Transverse colon (tissue), 4 donors: ENCODE data around the gene GFI1B. TPM values are rescaled to one million over a fixed set of nuclear protein-coding genes. Genes with fewer than 3 reads are reported as not detected.

Experiments
- DNase-seq: peaks from one replicate; pipeline ENCODE4 v3.0.0-alpha.2; 2019
- H3K27ac ChIP-seq, 4 donors: fragments of 200-600 bp; sonication (generic); 2 replicates each; pipeline ENCODE4 v1.5.1; 2016 to 2018; ENCODE audit warnings: inconsistent platforms in 4 of 4
- H3K27me3 ChIP-seq: fragments of 200-600 bp; sonication (generic); 2 replicates; pipeline ENCODE4 v1.5.1; 2017; ENCODE audit warnings: inconsistent platforms
- H3K36me3 ChIP-seq, 4 donors: fragments of 200-600 bp; sonication (generic); 2 replicates each; pipeline ENCODE4 v1.5.1; 2017 to 2019; ENCODE audit warnings: inconsistent platforms in 4 of 4
- H3K4me1 ChIP-seq, 4 donors: fragments of 200-600 bp; sonication (generic); 2 replicates each; pipeline ENCODE4 v1.5.1; 2017 to 2020; ENCODE audit warnings: inconsistent platforms in 4 of 4
- H3K4me3 ChIP-seq, 4 donors: fragments of 200-600 bp; sonication (generic); 1 replicate in 1 of 4; 2 replicates in 3 of 4; pipeline versions ENCODE4 v1.5.1 to v1.6.1; 2017 to 2019; ENCODE audit warnings: inconsistent platforms in 4 of 4
- H3K9me3 ChIP-seq, 2 donors: fragments of 200-600 bp; sonication (generic); 2 replicates each; pipeline ENCODE4 v1.5.1; 2017 to 2019; ENCODE audit warnings: inconsistent platforms in 2 of 2
- EP300 ChIP-seq: sonication (generic); formaldehyde crosslinking; IDR thresholded peaks from one replicate; pipeline ENCODE4 v1.6.1; 2017; ENCODE audit warnings: antibody characterized with exemption, low read depth
- POLR2A ChIP-seq: fragments of 450-650 bp; IDR thresholded peaks from one replicate; pipeline ENCODE4 v1.6.1; 2016; ENCODE audit warnings: antibody characterized with exemption, mild to moderate bottlenecking, moderate library complexity
- POLR2AphosphoS5 ChIP-seq, 3 donors: sonication (generic); formaldehyde crosslinking; IDR thresholded peaks; one replicate each; pipeline ENCODE4 v1.6.1; 2016; ENCODE audit warnings: antibody characterized with exemption in 3 of 3
- WGBS, 2 donors: methylation state at CpG; one replicate each; pipeline ENCODE4 v1.1.5; 2018; ENCODE audit warnings: low coverage in 1 of 2; 5-methylcytosine and 5-hydroxymethylcytosine counted together
- in situ Hi-C, 4 donors: fragments of 200-750 bp; cut with MboI; loops; one replicate each; pipeline versions ENCODE4 v1.15.0 to v1.15.1; 2017; ENCODE audit warnings: low sequenced_read_pairs in 3 of 4, low pct_ligation_motif_present in 1 of 4, low pct_unique_long_range_greater_than_20kb in 1 of 4
- intact Hi-C: fragments of 100-400 bp; cut with DNase I; formaldehyde crosslinking; loops from one replicate; pipeline ENCODE4 v1.15.1; 2023; ENCODE audit warnings: low total_unique reads
- total RNA-seq, 4 donors: library from RNA; depleted of rRNA; stranded (reverse); fragments of >200 nt; gene quantifications; one replicate each; pipeline ENCODE4 v1.1.0, GENCODE V29; 2016
- TF ChIP-seq, protein P1 (sequence below), 5 experiments: fragments of 200-600 bp in 3 of 5; fragments of 450-650 bp in 2 of 5; sonication (generic) in 3 of 5; IDR thresholded peaks; 1 replicate in 2 of 5; 2 replicates in 3 of 5; pipeline ENCODE4 v1.5.1; 2016 to 2017; ENCODE audit warnings: antibody characterized with exemption in 5 of 5, inconsistent platforms in 3 of 5, mild to moderate bottlenecking in 2 of 5, moderate library complexity in 1 of 5

GFI1B gene
- total RNA-seq, 4 donors from 2014 or later: 1.7 to 2.0 TPM; not detected in 2

- DNase-seq: no peak
- H3K36me3 ChIP-seq: no peaks in the 10 kb centered on the region
- intact Hi-C loops: no loop called here
- peaks cover 12 to 30% (median 23%) of the 10 kb centered on the region in 4 donors for H3K4me1 ChIP-seq
- TF ChIP-seq EP300 (no peak), POLR2A (no peak), POLR2AphosphoS5 (IDR thresholded peaks at IDR 0.05) (no peak)
- TF ChIP-seq, protein P1, sequence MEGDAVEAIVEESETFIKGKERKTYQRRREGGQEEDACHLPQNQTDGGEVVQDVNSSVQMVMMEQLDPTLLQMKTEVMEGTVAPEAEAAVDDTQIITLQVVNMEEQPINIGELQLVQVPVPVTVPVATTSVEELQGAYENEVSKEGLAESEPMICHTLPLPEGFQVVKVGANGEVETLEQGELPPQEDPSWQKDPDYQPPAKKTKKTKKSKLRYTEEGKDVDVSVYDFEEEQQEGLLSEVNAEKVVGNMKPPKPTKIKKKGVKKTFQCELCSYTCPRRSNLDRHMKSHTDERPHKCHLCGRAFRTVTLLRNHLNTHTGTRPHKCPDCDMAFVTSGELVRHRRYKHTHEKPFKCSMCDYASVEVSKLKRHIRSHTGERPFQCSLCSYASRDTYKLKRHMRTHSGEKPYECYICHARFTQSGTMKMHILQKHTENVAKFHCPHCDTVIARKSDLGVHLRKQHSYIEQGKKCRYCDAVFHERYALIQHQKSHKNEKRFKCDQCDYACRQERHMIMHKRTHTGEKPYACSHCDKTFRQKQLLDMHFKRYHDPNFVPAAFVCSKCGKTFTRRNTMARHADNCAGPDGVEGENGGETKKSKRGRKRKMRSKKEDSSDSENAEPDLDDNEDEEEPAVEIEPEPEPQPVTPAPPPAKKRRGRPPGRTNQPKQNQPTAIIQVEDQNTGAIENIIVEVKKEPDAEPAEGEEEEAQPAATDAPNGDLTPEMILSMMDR (IDR thresholded peaks at IDR 0.05): no peak
- no peaks in the 10 kb centered on the region for H3K27me3 ChIP-seq
- H3K9me3 ChIP-seq: no peaks in the 10 kb centered on the region
- H3K4me3 ChIP-seq: peak overlapping the region; percentile 37 to 100 (median 80)
- WGBS, 2 donors: 0% methylated on average over 13 of the region's 28 CpGs; no CpG with 5 or more reads in 1 of the 2 donors
- H3K27ac ChIP-seq: peak overlapping the region; percentile 90 to 94 (median 92)
- in situ Hi-C loops: loop anchor here in 2 of 4 donors (10.0 to 25.0 kb wide), 2 partner anchors 145 to 307 kb away; partner anchors contain the start of genes MED22 (in 1 of the 2), RPL7A (in 1 of the 2) and SURF6 (in 1 of the 2)
These were observed 51.5 kb downstream of the GFI1B start for GRCh38 chr9:133029994-133030316.

GRCh38 chr9:133030317-133031129 lies 52.0 kb downstream of the GFI1B start, which contains the start of gene GTF3C5:
Gene GTF3C5, plus strand, starts transcription at chr9:133030997. Its CDS starts 15 bp downstream, at chr9:133031012.
- intact Hi-C loops (no loop called here), in situ Hi-C loops (loop anchor here in 2 of 4 donors (10.0 to 25.0 kb wide), 2 partner anchors 144 to 307 kb away; partner anchors contain the start of genes MED22 (in 1 of the 2), RPL7A (in 1 of the 2) and SURF6 (in 1 of the 2))
- peak; percentile 95 for DNase-seq
- Histone ChIP-seq H3K27ac (peak within 1 kb of the TSS; percentile 90 to 94 (median 92)), H3K27me3 (no peaks in the 10 kb centered on the region), H3K4me3 (peak within 1 kb of the TSS; percentile 64 to 100 (median 80)), H3K4me1 (peaks cover 12 to 30% (median 23%) of the 10 kb centered on the region in 4 donors), H3K36me3 (no peaks in the 10 kb centered on the region), H3K9me3 (no peaks in the 10 kb centered on the region)
- WGBS, 2 donors: 0 to 1% methylated on average over 8 to 63 of the region's 63 CpGs
- TF ChIP-seq POLR2A (peak; percentile 82), POLR2AphosphoS5 (IDR thresholded peaks at IDR 0.05) (peak; percentile 48 to 86 (median 85)), EP300 (no peak)
- TF ChIP-seq, protein P1 (IDR thresholded peaks at IDR 0.05): peak in 2 of 5 experiments; percentile 44 to 46

- no peaks in the 10 kb centered on the region for H3K27me3 ChIP-seq
- TF ChIP-seq POLR2A: no peak
- no peak for TF ChIP-seq POLR2AphosphoS5 (IDR thresholded peaks at IDR 0.05)
- no peak for TF ChIP-seq EP300
- TF ChIP-seq, protein P1 (IDR thresholded peaks at IDR 0.05): no peak
- in situ Hi-C loops (loop anchor here in 2 of 4 donors (10.0 to 25.0 kb wide), 2 partner anchors 144 to 306 kb away; partner anchors contain the start of genes MED22 (in 1 of the 2), RPL7A (in 1 of the 2) and SURF6 (in 1 of the 2)), intact Hi-C loops (no loop called here)
- DNase-seq: no peak
- no peaks in the 10 kb centered on the region for H3K36me3 ChIP-seq
- peak overlapping the region; percentile 64 to 100 (median 80) for H3K4me3 ChIP-seq
- no peaks in the 10 kb centered on the region for H3K9me3 ChIP-seq
- 0 to 3% methylated on average over 9 to 16 of the region's 16 CpGs for WGBS, 2 donors
- H3K27ac ChIP-seq: peak overlapping the region; percentile 90 to 94 (median 92)
- H3K4me1 ChIP-seq: peaks cover 12 to 30% (median 23%) of the 10 kb centered on the region in 4 donors
These were observed 52.6 kb downstream of the GFI1B start for GRCh38 chr9:133031130-133031422.

DNA sequence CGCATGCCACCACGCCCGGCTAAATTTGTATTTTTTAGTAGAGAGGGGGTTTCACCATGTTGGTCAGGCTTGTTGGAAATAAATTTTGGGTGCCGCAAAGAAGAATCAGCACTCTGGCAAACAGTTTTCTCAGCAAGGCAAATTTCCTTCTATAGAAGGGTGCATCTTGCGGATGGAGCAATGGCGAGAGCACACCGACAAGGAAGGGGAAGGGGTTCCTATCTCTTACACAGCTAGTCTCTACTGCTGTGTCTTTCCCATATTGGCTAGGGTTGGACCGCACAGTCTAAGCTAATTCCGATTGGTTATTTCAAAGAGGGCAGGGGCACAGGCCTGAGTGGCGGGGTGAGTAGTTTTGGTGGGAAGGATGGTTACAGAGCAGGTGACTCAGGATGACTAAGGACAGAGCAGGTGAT lies 53.0 kb downstream of the GFI1B start:
- TF ChIP-seq POLR2A (no peak), EP300 (no peak), POLR2AphosphoS5 (IDR thresholded peaks at IDR 0.05) (no peak)
- TF ChIP-seq, protein P1 (IDR thresholded peaks at IDR 0.05): no peak
- intact Hi-C loops: no loop called here
- no peak for DNase-seq
- Histone ChIP-seq H3K27me3 (no peaks in the 10 kb centered on the region), H3K4me3 (peak overlapping the region; percentile 64 to 100 (median 80)), H3K4me1 (peaks cover 12 to 30% (median 23%) of the 10 kb centered on the region in 4 donors), H3K36me3 (no peaks in the 10 kb centered on the region), H3K27ac (peak overlapping the region in 3 of 4 donors; percentile 90 to 94 (median 92)), H3K9me3 (no peaks in the 10 kb centered on the region)
- in situ Hi-C loops: loop anchor here in 2 of 4 donors (10.0 to 25.0 kb wide), 2 partner anchors 143 to 306 kb away; partner anchors contain the start of genes MED22 (in 1 of the 2), RPL7A (in 1 of the 2) and SURF6 (in 1 of the 2)
- 71% methylated on average over 10 of the region's 10 CpGs; no CpG with 5 or more reads in 1 of the 2 donors for WGBS, 2 donors
